K562 (cell line): ENCODE measurements around the gene CXCL17. TPM values are rescaled to one million over a fixed set of nuclear protein-coding genes. Genes with fewer than 3 reads are reported as not detected.

Source experiments
- ATAC-seq: fragments of 200-7000 bp; cut with Tn5 transposase; 3 replicates; pipeline ENCODE4 v1.9.1; 2020; ENCODE audit warnings: moderate library complexity
- BruUV-seq: library from RNA; stranded (reverse); fragments of 400-500 nt; replicated peaks from 2 replicates; lab custom pipeline; 2021; lab: Mats Ljungman, UMichigan
- CTCF ChIA-PET: fragments of 300-600 bp; formaldehyde crosslinking; extraction: SDS; loops from one replicate; lab custom pipeline; 2021; ENCODE audit warnings: low intra/inter-chr PET ratio; lab: Yijun Ruan, JAX
- POLR2A ChIA-PET: fragments of 300-600, 350-650 bp; sonication (Branson Sonifier 250); formaldehyde crosslinking; extraction: SDS; loops from one replicate; lab custom pipeline; 2021; ENCODE audit warnings: antibody characterized with exemption, inconsistent platforms; lab: Yijun Ruan, JAX
- DNase-seq, 4 experiments: peaks; one replicate each; pipeline versions ENCODE4 v3.0.0 to v3.0.0-alpha.2; 2011 to 2018; ENCODE audit warnings: low spot score in 3 of 4, mixed read lengths in 3 of 4; ENCODE audit errors: extremely low read depth in 1 of 4
- FAIRE-seq: peaks from 2 replicates; lab custom pipeline; 2011; peaks lifted over from hg19 to GRCh38; lab: Jason Lieb, UNC
- H2AFZ ChIP-seq: 2 replicates; pipeline ENCODE4 v1.6.0; 2011; ENCODE audit warnings: low read depth, low read length, control low read depth, inconsistent platforms
- H3K27ac ChIP-seq: fragments of 200-600 bp; 3 replicates; pipeline ENCODE4 v1.8.0; 2011; ENCODE audit warnings: low read depth, mild to moderate bottlenecking, control low read depth, inconsistent platforms, low read length, moderate library complexity, mixed read lengths; ENCODE audit errors: extremely low read depth
- H3K27me3 ChIP-seq, 2 experiments: fragments of 300-600 bp in 1 of 2; 2 replicates in 1 of 2; 3 replicates in 1 of 2; pipeline versions ENCODE4 v1.6.0 to v1.8.0; 2011; ENCODE audit warnings: inconsistent platforms in 2 of 2, low read length in 2 of 2, mild to moderate bottlenecking in 1 of 2, mixed read lengths in 1 of 2, moderate library complexity in 1 of 2; ENCODE audit not compliant: control insufficient read depth in 2 of 2, insufficient read depth in 2 of 2
- H3K36me3 ChIP-seq: fragments of 300-600 bp; 3 replicates; pipeline ENCODE4 v1.8.0; 2011; ENCODE audit warnings: mild to moderate bottlenecking, low read length, inconsistent platforms; ENCODE audit not compliant: control insufficient read depth, insufficient read depth
- H3K4me1 ChIP-seq, 2 experiments: fragments of 200-600 bp in 1 of 2; replicated peaks in 1 of 2; 2 replicates in 1 of 2; 3 replicates in 1 of 2; pipeline versions ENCODE4 v1.5.1 to v1.8.0; 2011; ENCODE audit warnings: inconsistent platforms in 2 of 2, low read length in 2 of 2, mild to moderate bottlenecking in 1 of 2, mixed read lengths in 1 of 2, moderate library complexity in 1 of 2; ENCODE audit not compliant: control insufficient read depth in 2 of 2, insufficient read depth in 2 of 2
- H3K4me2 ChIP-seq: 2 replicates; pipeline ENCODE4 v1.6.1; 2011; ENCODE audit warnings: low read length, control low read depth, inconsistent platforms, mixed read lengths; ENCODE audit not compliant: insufficient read depth
- H3K4me3 ChIP-seq: fragments of 200-600 bp; sonication (generic), shearing (Covaris generic); 2 replicates; pipeline ENCODE4 v1.5.1; 2016; ENCODE audit warnings: control low read depth, inconsistent platforms
- H3K79me2 ChIP-seq: fragments of 200-600 bp; 3 replicates; pipeline ENCODE4 v1.8.0; 2011; ENCODE audit warnings: low read length, inconsistent platforms; ENCODE audit not compliant: control insufficient read depth, insufficient read depth
- H3K9ac ChIP-seq, 2 experiments: 2 replicates each; pipeline versions ENCODE4 v1.6.0 to v1.6.1; 2011; ENCODE audit warnings: low read depth in 2 of 2, low read length in 2 of 2, control low read depth in 1 of 2, inconsistent platforms in 1 of 2, mild to moderate bottlenecking in 1 of 2, mixed read lengths in 1 of 2; ENCODE audit not compliant: insufficient read depth in 1 of 2
- H3K9me1 ChIP-seq: one replicate; pipeline ENCODE4 v1.6.0; 2011; ENCODE audit warnings: inconsistent platforms, mild to moderate bottlenecking, low read length, moderate library complexity; ENCODE audit not compliant: control insufficient read depth, insufficient read depth
- H3K9me3 ChIP-seq: replicated peaks from 2 replicates; pipeline ENCODE4 v1.5.1; 2011; ENCODE audit warnings: low read depth, low read length, inconsistent platforms; ENCODE audit not compliant: control insufficient read depth, insufficient read depth
- H4K20me1 ChIP-seq: replicated peaks from 2 replicates; pipeline ENCODE4 v1.6.1; 2011; ENCODE audit warnings: low read length, inconsistent platforms, mixed read lengths; ENCODE audit not compliant: control insufficient read depth, insufficient read depth
- POLR2G ChIP-seq: fragments of 200-400 bp; formaldehyde crosslinking; IDR thresholded peaks from 2 replicates; pipeline ENCODE4 v1.6.1; 2017; ENCODE audit warnings: low read depth, mild to moderate bottlenecking, antibody characterized with exemption, low read length, moderate library complexity
- PRDM10 ChIP-seq: fragments of 450-650 bp; IDR thresholded peaks from 2 replicates; pipeline ENCODE4 v1.6.1; 2018; ENCODE audit not compliant: partially characterized antibody
- ZC3H4 ChIP-seq: sonication (generic); formaldehyde crosslinking; IDR thresholded peaks from 2 replicates; pipeline ENCODE4 v1.9.0; 2021; ENCODE audit warnings: missing genetic modification reagents, borderline replicate concordance
- whole genome bisulfite sequencing: fragments of 100-300 bp; shearing (Covaris generic); methylation state at CpG from one replicate; pipeline ENCODE4 v1.1.6; 2016; ENCODE audit warnings: low coverage, mixed read lengths; ENCODE audit not compliant: insufficient coverage; ENCODE audit errors: missing lambda C conversion rate; 5-methylcytosine and 5-hydroxymethylcytosine counted together
- in situ Hi-C: fragments of 300-500 bp; cut with MboI; formaldehyde crosslinking; loops from 4 replicates; pipeline ENCODE4 v1.15.0; 2018; ENCODE audit warnings: inconsistent platforms, mixed read lengths
- intact Hi-C: fragments of 100-400 bp; cut with micrococcal nuclease; formaldehyde crosslinking; loops from 2 replicates; pipeline ENCODE4 v1.14.2; 2022
- polyA plus RNA-seq, 8 experiments: library from polyadenylated mRNA; depleted of rRNA in 4 of 8; stranded (reverse) in 5 of 8; unstranded in 3 of 8; fragments of >200 nt; fragmentation: Nextera tagmentation in 2 of 8; fragmentation: Illumina TruSeq in 1 of 8; extraction: Ambion mirVana in 2 of 8; extraction: Trizol in 1 of 8; gene quantifications; 2 replicates each; pipeline versions ENCODE4 v1.2.1 to v1.2.3, GENCODE V29; 2011 to 2014; ENCODE audit warnings: inconsistent platforms in 1 of 8, missing spikeins in 1 of 8
- total RNA-seq, 7 experiments: library from RNA; depleted of rRNA in 6 of 7; stranded (reverse); fragments of >200 nt in 6 of 7; fragmentation: Illumina TruSeq in 2 of 7; extraction: Trizol in 2 of 7; gene quantifications; 2 replicates each; pipeline versions ENCODE4 v1.2.1 to v1.2.3, GENCODE V29; 2011 to 2021; ENCODE audit warnings: low replicate concordance in 1 of 7

The CXCL17 gene
- total and polyA plus RNA-seq, 9 of the 15 experiments (the other 6 are each of a cell fraction or from before 2014, with no cell fraction given) = 0.10 to 0.15 TPM; not detected in 7

GRCh38 chr19:42422901-42423461, 19.8 kb downstream of the CXCL17 start:
- Histone ChIP-seq H3K4me3 (no peak overlapping the region), H3K36me3 (no peaks in the 10 kb centered on the region), H3K9me1 (no peaks in the 10 kb centered on the region), H3K4me2 (no peak overlapping the region), H3K27me3 (peaks cover 0 to 5% of the 10 kb centered on the region in 2 experiments; a peak in 1 of 5 replicates), H3K27ac (no peak overlapping the region), H3K9ac (0 out of 4 replicates have a peak overlapping the region, but pooled peaks of 1 of the 2 experiments have one; percentile 55), H2AFZ (no peak overlapping the region), H3K9me3 (no peaks in the 10 kb centered on the region), H4K20me1 (no peaks in the 10 kb centered on the region), H3K4me1 (peaks cover 0 to 25% of the 10 kb centered on the region in 2 experiments; a peak in 2 of 5 replicates), H3K79me2 (no peaks in the 10 kb centered on the region)
- no TSS peak for BruUV-seq
- no peak for ATAC-seq
- no peak for FAIRE-seq
- intact Hi-C loops (no loop called here), in situ Hi-C loops (no loop called here)
- 82% methylated on average over 26 of the region's 38 CpGs for WGBS
- peak; percentile 16; the same call in 1 of the 2 replicates for TF ChIP-seq POLR2G
- peak; percentile 90 for TF ChIP-seq PRDM10
- no peak for TF ChIP-seq ZC3H4 (CRISPR knock-in tag)
- POLR2A ChIA-PET = no interaction called here
- no peak for DNase-seq
- CTCF ChIA-PET = no interaction called here
